DOHH2 (cell line): ENCODE measurements around the gene KCNAB1.

ENCODE experiments used
- EZH2phosphoT487 ChIP-seq: fragments of 200-600 bp; sonication (generic); IDR thresholded peaks from 2 replicates; pipeline ENCODE4 v1.6.1; 2017; ENCODE audit warnings: borderline replicate concordance, mild to moderate bottlenecking, antibody characterized with exemption, low read length, moderate library complexity, mixed read lengths
- TF ChIP-seq, protein P1 (sequence below): fragments of 200-600 bp; sonication (generic); IDR thresholded peaks from one replicate; pipeline ENCODE4 v1.5.1; 2014; ENCODE audit warnings: antibody characterized with exemption, mild to moderate bottlenecking, low read depth, low read length; ENCODE audit not compliant: poor library complexity, severe bottlenecking

DNA sequence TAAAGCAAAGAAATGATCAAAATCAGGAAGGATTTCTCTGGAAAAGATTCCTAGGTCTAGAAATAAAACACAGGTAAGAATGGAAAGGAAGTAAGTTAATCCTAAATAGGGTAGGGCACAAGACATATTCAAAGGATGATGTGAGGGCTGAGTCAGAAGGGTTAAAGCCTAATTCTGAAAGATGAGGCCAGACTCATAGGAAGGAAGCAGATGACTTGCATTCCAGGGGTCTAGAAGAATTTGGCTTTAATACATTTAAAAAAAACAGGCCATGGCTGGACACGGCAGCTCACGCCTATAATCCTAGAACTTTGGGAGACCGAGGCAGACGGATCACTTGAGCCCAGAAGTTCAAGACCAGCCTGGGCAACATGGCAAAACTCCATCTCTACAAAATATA is 431.4 kb downstream of the KCNAB1 start:
- TF ChIP-seq, protein P1, sequence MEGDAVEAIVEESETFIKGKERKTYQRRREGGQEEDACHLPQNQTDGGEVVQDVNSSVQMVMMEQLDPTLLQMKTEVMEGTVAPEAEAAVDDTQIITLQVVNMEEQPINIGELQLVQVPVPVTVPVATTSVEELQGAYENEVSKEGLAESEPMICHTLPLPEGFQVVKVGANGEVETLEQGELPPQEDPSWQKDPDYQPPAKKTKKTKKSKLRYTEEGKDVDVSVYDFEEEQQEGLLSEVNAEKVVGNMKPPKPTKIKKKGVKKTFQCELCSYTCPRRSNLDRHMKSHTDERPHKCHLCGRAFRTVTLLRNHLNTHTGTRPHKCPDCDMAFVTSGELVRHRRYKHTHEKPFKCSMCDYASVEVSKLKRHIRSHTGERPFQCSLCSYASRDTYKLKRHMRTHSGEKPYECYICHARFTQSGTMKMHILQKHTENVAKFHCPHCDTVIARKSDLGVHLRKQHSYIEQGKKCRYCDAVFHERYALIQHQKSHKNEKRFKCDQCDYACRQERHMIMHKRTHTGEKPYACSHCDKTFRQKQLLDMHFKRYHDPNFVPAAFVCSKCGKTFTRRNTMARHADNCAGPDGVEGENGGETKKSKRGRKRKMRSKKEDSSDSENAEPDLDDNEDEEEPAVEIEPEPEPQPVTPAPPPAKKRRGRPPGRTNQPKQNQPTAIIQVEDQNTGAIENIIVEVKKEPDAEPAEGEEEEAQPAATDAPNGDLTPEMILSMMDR, result no peak
- TF ChIP-seq EZH2phosphoT487, result no peak
